ENCODE measurements around the gene HIVEP1. TPM values are rescaled to one million over a fixed set of nuclear protein-coding genes. Genes with fewer than 3 reads are reported as not detected.

HIVEP1 gene
- total RNA-seq, 1 experiment from 2014 or later: 6.6 TPM

- no peak for DNase-seq
- CTCF ChIA-PET: no interaction called here
- BruUV-seq (replicated peaks): no TSS peak
Measured at GRCh38 chr6:12092762-12093161, 80.7 kb downstream of the HIVEP1 start.

DNA sequence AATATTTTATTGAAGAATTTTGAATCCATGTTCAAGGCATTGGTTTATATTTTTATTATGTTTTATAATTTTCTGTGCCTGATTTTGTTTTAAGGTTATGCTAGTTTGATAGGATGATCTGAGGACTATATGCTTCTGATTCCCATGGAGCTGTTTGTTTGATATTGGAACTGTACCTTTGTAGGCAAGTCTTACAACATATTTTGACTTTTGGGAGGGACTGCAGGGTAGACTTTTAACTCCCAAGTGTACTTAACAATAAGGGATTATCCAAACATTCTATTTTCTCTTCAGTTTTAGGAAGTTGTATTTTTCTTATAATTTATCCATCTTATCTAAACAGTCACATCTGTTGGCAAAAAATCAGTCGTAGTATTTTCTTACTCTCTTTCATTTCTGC lies 82.6 kb downstream of the HIVEP1 start:
- no TSS peak for BruUV-seq (replicated peaks)
- H3K4me3 ChIP-seq (ENCODE audit: low read length): no peak overlapping the region
- H3K79me2 ChIP-seq (ENCODE audit: low read length): no peaks in the 10 kb centered on the region
- H3K9ac ChIP-seq (ENCODE audit: low read length): no peak overlapping the region
- no peaks in the 10 kb centered on the region for H3K9me3 ChIP-seq (ENCODE audit: low read length)
- no peaks in the 10 kb centered on the region for H4K20me1 ChIP-seq (ENCODE audit: low read length)
- no peak overlapping the region for H3K4me2 ChIP-seq (ENCODE audit: low read length)
- intact Hi-C loops (cut with micrococcal nuclease): no loop called here
- H3F3A ChIP-seq (ENCODE audit: low read length, unreplicated experiment): no peaks in the 10 kb centered on the region
- ChIA-PET CTCF (no interaction called here), POLR2A (ENCODE audit: unreplicated experiment) (no interaction called here)
- no peak for ATAC-seq
- no peaks in the 10 kb centered on the region for H3K27me3 ChIP-seq (ENCODE audit: low read length)
- H3K4me1 ChIP-seq (ENCODE audit: insufficient read depth, low read length): peaks cover 16% of the 10 kb centered on the region
- DNase-seq: no peak
- H3K27ac ChIP-seq (ENCODE audit: low read length): no peak overlapping the region
- H2AFZ ChIP-seq (ENCODE audit: low read length): no peak overlapping the region
- TF ChIP-seq EZH2 (IDR thresholded peaks at IDR 0.05; ENCODE audit: low read length, unreplicated experiment): no peak
- no peaks in the 10 kb centered on the region for H3K9me2 ChIP-seq (replicated peaks; ENCODE audit: low read length)
- H3K36me3 ChIP-seq (ENCODE audit: low read depth, low read length): no peaks in the 10 kb centered on the region

More at GRCh38 chr6:12092762-12093161, 80.7 kb downstream of the HIVEP1 start:
- no peak for ATAC-seq
- H4K20me1 ChIP-seq (ENCODE audit: low read length): no peaks in the 10 kb centered on the region
- H3K4me3 ChIP-seq (ENCODE audit: low read length): no peak overlapping the region
- no peak for TF ChIP-seq EZH2phosphoT487 (IDR thresholded peaks at IDR 0.05; ENCODE audit: borderline replicate concordance, low read length)
- TF ChIP-seq CTCF (conservative IDR thresholded peaks at IDR 0.05; ENCODE audit: low read depth, low read length): no peak
- TF ChIP-seq EZH2 (IDR thresholded peaks at IDR 0.05; ENCODE audit: low read length, unreplicated experiment): no peak
- H3K4me1 ChIP-seq (ENCODE audit: insufficient read depth, low read length): peaks cover 6% of the 10 kb centered on the region
- H3F3A ChIP-seq (ENCODE audit: low read length, unreplicated experiment): no peaks in the 10 kb centered on the region
- no peak overlapping the region for H3K27ac ChIP-seq (ENCODE audit: low read length)
- H2AFZ ChIP-seq (ENCODE audit: low read length): no peak overlapping the region
- H3K9me2 ChIP-seq (replicated peaks; ENCODE audit: low read length): no peaks in the 10 kb centered on the region
- intact Hi-C loops (cut with micrococcal nuclease): no loop called here
- H3K9ac ChIP-seq (ENCODE audit: low read length): no peak overlapping the region
- no peaks in the 10 kb centered on the region for H3K79me2 ChIP-seq (ENCODE audit: low read length)
- no peaks in the 10 kb centered on the region for H3K9me3 ChIP-seq (ENCODE audit: low read length)
- H3K36me3 ChIP-seq (ENCODE audit: low read depth, low read length): no peaks in the 10 kb centered on the region
- no peaks in the 10 kb centered on the region for H3K27me3 ChIP-seq (ENCODE audit: low read length)
- POLR2A ChIA-PET (ENCODE audit: unreplicated experiment): no interaction called here
- no peak overlapping the region for H3K4me2 ChIP-seq (ENCODE audit: low read length)

DNA sequence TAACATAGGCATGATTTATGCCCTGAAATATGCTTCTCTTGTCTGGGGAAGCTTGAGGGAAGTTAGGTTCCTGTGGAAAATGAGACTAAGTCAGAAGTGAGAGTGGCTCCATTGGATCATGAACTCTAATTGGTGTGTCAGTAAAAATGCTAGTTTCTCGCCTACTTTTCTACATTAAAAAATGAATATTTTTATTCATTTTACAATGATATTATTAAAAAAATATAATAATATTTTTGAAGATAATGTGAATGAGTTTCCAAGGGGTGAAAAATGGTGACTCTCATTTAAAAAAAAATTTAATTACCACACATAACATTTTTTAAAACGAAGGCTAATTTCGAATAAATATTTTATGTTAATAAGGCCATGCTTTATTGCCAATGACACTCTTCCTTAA lies 84.2 kb downstream of the HIVEP1 start:
- DNase-seq (no peak), ATAC-seq (no peak)
- Histone ChIP-seq H3K4me2 (ENCODE audit: low read length) (no peak overlapping the region), H3K36me3 (ENCODE audit: low read depth, low read length) (no peaks in the 10 kb centered on the region), H3K9me2 (replicated peaks; ENCODE audit: low read length) (no peaks in the 10 kb centered on the region), H3K4me1 (ENCODE audit: insufficient read depth, low read length) (peaks cover 16% of the 10 kb centered on the region), H3F3A (ENCODE audit: low read length, unreplicated experiment) (no peaks in the 10 kb centered on the region), H4K20me1 (ENCODE audit: low read length) (no peaks in the 10 kb centered on the region), H3K9me3 (ENCODE audit: low read length) (no peaks in the 10 kb centered on the region), H3K9ac (ENCODE audit: low read length) (no peak overlapping the region), H3K27ac (ENCODE audit: low read length) (no peak overlapping the region), H3K4me3 (ENCODE audit: low read length) (no peak overlapping the region), H3K79me2 (ENCODE audit: low read length) (no peaks in the 10 kb centered on the region), H2AFZ (ENCODE audit: low read length) (no peak overlapping the region), H3K27me3 (ENCODE audit: low read length) (no peaks in the 10 kb centered on the region)
- intact Hi-C loops (cut with micrococcal nuclease): no loop called here
- CTCF ChIA-PET: no interaction called here
- BruUV-seq (replicated peaks): no TSS peak
- POLR2A ChIA-PET (ENCODE audit: unreplicated experiment): no interaction called here
- TF ChIP-seq EZH2 (IDR thresholded peaks at IDR 0.05; ENCODE audit: low read length, unreplicated experiment) (no peak), EZH2phosphoT487 (IDR thresholded peaks at IDR 0.05; ENCODE audit: borderline replicate concordance, low read length) (no peak), CTCF (conservative IDR thresholded peaks at IDR 0.05; ENCODE audit: low read depth, low read length) (no peak)
